HEK293 (cell line): ENCODE data around the gene ALS2.
A peak's percentile ranks its signal among the peaks of the same experiment; 100 is the strongest.

Experiments used
- EGR2 ChIP-seq: fragments of 450-650 bp; formaldehyde crosslinking; IDR thresholded peaks from 2 replicates; pipeline ENCODE4 v1.5.1; 2016; ENCODE audit warnings: low read depth, missing biosample characterization, missing genetic modification characterization
- IKZF3 ChIP-seq: fragments of 450-650 bp; IDR thresholded peaks from 2 replicates; pipeline ENCODE4 v1.5.0; 2018; ENCODE audit warnings: missing biosample characterization, mild to moderate bottlenecking, missing genetic modification characterization, moderate library complexity
- KLF17 ChIP-seq: fragments of 450-650 bp; formaldehyde crosslinking; IDR thresholded peaks from 2 replicates; pipeline ENCODE4 v1.5.1; 2016; ENCODE audit warnings: missing biosample characterization, missing genetic modification characterization
- MYNN ChIP-seq: fragments of 450-650 bp; formaldehyde crosslinking; IDR thresholded peaks from 2 replicates; pipeline ENCODE4 v1.5.1; 2016; ENCODE audit warnings: missing biosample characterization, missing genetic modification characterization, borderline replicate concordance
- TCF7L2 ChIP-seq: IDR thresholded peaks from 2 replicates; pipeline ENCODE4 v1.6.1; 2011; ENCODE audit warnings: low read depth, mild to moderate bottlenecking, inconsistent platforms, low read length, moderate library complexity, borderline replicate concordance
- ZBTB20 ChIP-seq: fragments of 450-650 bp; formaldehyde crosslinking; IDR thresholded peaks from 2 replicates; pipeline ENCODE4 v1.5.1; 2016; ENCODE audit warnings: missing biosample characterization, missing genetic modification characterization
- ZBTB8A ChIP-seq: fragments of 450-650 bp; formaldehyde crosslinking; IDR thresholded peaks from 2 replicates; pipeline ENCODE4 v1.5.1; 2016; ENCODE audit warnings: missing biosample characterization, missing genetic modification characterization
- ZFHX2 ChIP-seq: fragments of 450-650 bp; formaldehyde crosslinking; conservative IDR thresholded peaks from 2 replicates; pipeline ENCODE4 v1.5.1; 2016; ENCODE audit warnings: missing biosample characterization, missing genetic modification characterization
- ZFP41 ChIP-seq: fragments of 450-650 bp; formaldehyde crosslinking; IDR thresholded peaks from 2 replicates; pipeline ENCODE4 v1.5.1; 2016; ENCODE audit warnings: missing biosample characterization, missing genetic modification characterization, borderline replicate concordance
- ZIC2 ChIP-seq: fragments of 450-650 bp; formaldehyde crosslinking; IDR thresholded peaks from 2 replicates; pipeline ENCODE4 v1.5.1; 2016; ENCODE audit warnings: missing biosample characterization, missing genetic modification characterization
- ZNF16 ChIP-seq: fragments of 450-650 bp; formaldehyde crosslinking; IDR thresholded peaks from 2 replicates; pipeline ENCODE4 v1.5.1; 2016; ENCODE audit warnings: low read depth, missing biosample characterization, missing genetic modification characterization
- ZNF19 ChIP-seq: fragments of 450-650 bp; formaldehyde crosslinking; IDR thresholded peaks from 2 replicates; pipeline ENCODE4; 2016; ENCODE audit warnings: missing biosample characterization, missing genetic modification characterization, low read depth
- ZNF202 ChIP-seq: fragments of 450-650 bp; formaldehyde crosslinking; IDR thresholded peaks from 2 replicates; pipeline ENCODE4 v1.5.1; 2016; ENCODE audit warnings: missing biosample characterization, missing genetic modification characterization, borderline replicate concordance
- ZNF223 ChIP-seq: fragments of 450-650 bp; formaldehyde crosslinking; IDR thresholded peaks from 2 replicates; pipeline ENCODE4 v1.5.1; 2016; ENCODE audit warnings: missing biosample characterization, missing genetic modification characterization
- ZNF266 ChIP-seq: fragments of 450-650 bp; formaldehyde crosslinking; IDR thresholded peaks from 2 replicates; pipeline ENCODE4 v1.5.1; 2016; ENCODE audit warnings: missing biosample characterization, missing genetic modification characterization, low read depth
- ZNF335 ChIP-seq: fragments of 450-650 bp; formaldehyde crosslinking; conservative IDR thresholded peaks from 2 replicates; pipeline ENCODE4 v1.5.1; 2016; ENCODE audit warnings: missing biosample characterization, missing genetic modification characterization
- ZNF350 ChIP-seq: fragments of 450-650 bp; formaldehyde crosslinking; IDR thresholded peaks from 2 replicates; pipeline ENCODE4 v1.5.0; 2017; ENCODE audit warnings: missing biosample characterization, mild to moderate bottlenecking, missing genetic modification characterization
- ZNF48 ChIP-seq: fragments of 450-650 bp; formaldehyde crosslinking; IDR thresholded peaks from 2 replicates; pipeline ENCODE4 v1.5.1; 2016; ENCODE audit warnings: missing biosample characterization, missing genetic modification characterization
- ZNF521 ChIP-seq: fragments of 450-650 bp; formaldehyde crosslinking; IDR thresholded peaks from 2 replicates; pipeline ENCODE4 v1.5.1; 2017; ENCODE audit warnings: missing biosample characterization, mild to moderate bottlenecking, missing genetic modification characterization
- ZNF530 ChIP-seq: fragments of 450-650 bp; formaldehyde crosslinking; IDR thresholded peaks from 2 replicates; pipeline ENCODE4 v1.5.1; 2016; ENCODE audit warnings: low read depth, missing biosample characterization, missing genetic modification characterization
- ZNF664 ChIP-seq: fragments of 450-650 bp; formaldehyde crosslinking; IDR thresholded peaks from 2 replicates; pipeline ENCODE4 v1.5.1; 2016; ENCODE audit warnings: missing biosample characterization, missing genetic modification characterization
- ZNF677 ChIP-seq: fragments of 450-650 bp; IDR thresholded peaks from 2 replicates; pipeline ENCODE4 v1.5.0; 2018; ENCODE audit warnings: missing biosample characterization, mild to moderate bottlenecking, missing genetic modification characterization, moderate library complexity
- ZNF830 ChIP-seq: fragments of 450-650 bp; IDR thresholded peaks from 2 replicates; pipeline ENCODE4 v1.5.0; 2018; ENCODE audit warnings: missing biosample characterization, missing genetic modification characterization, low read depth, mild to moderate bottlenecking, moderate library complexity
- ZSCAN30 ChIP-seq: fragments of 450-650 bp; IDR thresholded peaks from 2 replicates; pipeline ENCODE4 v1.5.1; 2018; ENCODE audit warnings: missing biosample characterization, mild to moderate bottlenecking, missing genetic modification characterization, moderate library complexity
- ZSCAN4 ChIP-seq: fragments of 450-650 bp; formaldehyde crosslinking; IDR thresholded peaks from 2 replicates; pipeline ENCODE4 v1.5.1; 2017; ENCODE audit warnings: missing biosample characterization, missing genetic modification characterization
- TF ChIP-seq, protein P1 (sequence below): fragments of 450-650 bp; formaldehyde crosslinking; IDR thresholded peaks from 2 replicates; pipeline ENCODE4 v1.5.1; 2016; ENCODE audit warnings: missing biosample characterization, missing genetic modification characterization
- TF ChIP-seq, protein P2 (sequence below): fragments of 450-650 bp; formaldehyde crosslinking; IDR thresholded peaks from 2 replicates; pipeline ENCODE4 v1.5.1; 2016; ENCODE audit warnings: missing biosample characterization, missing genetic modification characterization, borderline replicate concordance
- TF ChIP-seq, protein P3 (sequence below): fragments of 450-650 bp; formaldehyde crosslinking; IDR thresholded peaks from 2 replicates; pipeline ENCODE4 v1.5.1; 2016; ENCODE audit warnings: missing biosample characterization, missing genetic modification characterization
- TF ChIP-seq, protein P4 (sequence below): fragments of 450-650 bp; formaldehyde crosslinking; IDR thresholded peaks from 2 replicates; pipeline ENCODE4 v1.5.1; 2016; ENCODE audit warnings: missing biosample characterization, missing genetic modification characterization

ALS2 gene

GRCh38 chr2:201777869-201778268, 2.9 kb downstream of the ALS2 start (continued):
- TF ChIP-seq ZFHX2 (tag by site-specific recombination) (no peak), KLF17 (no peak), ZNF530 (tag by site-specific recombination) (no peak), ZNF664 (tag by site-specific recombination) (peak; percentile 84), MYNN (tag by site-specific recombination) (no peak), ZNF830 (tag by site-specific recombination) (no peak), ZNF335 (tag by site-specific recombination) (peak; percentile 27; the same call in 1 of the 2 replicates), IKZF3 (tag by site-specific recombination) (0 out of 2 replicates have a peak, but pooled peaks have one; percentile 22), ZNF677 (tag by site-specific recombination) (no peak), ZNF48 (tag by site-specific recombination) (no peak), ZSCAN30 (no peak), ZSCAN4 (tag by site-specific recombination) (no peak), EGR2 (tag by site-specific recombination) (no peak), ZNF223 (tag by site-specific recombination) (no peak), ZNF521 (tag by site-specific recombination) (no peak), ZIC2 (no peak), ZBTB20 (tag by site-specific recombination) (no peak), ZNF350 (no peak), ZFP41 (tag by site-specific recombination) (no peak), ZNF19 (no peak), ZNF16 (no peak), ZNF202 (tag by site-specific recombination) (no peak), ZNF266 (tag by site-specific recombination) (no peak), TCF7L2 (no peak), ZBTB8A (tag by site-specific recombination) (no peak)
- TF ChIP-seq, protein P1, sequence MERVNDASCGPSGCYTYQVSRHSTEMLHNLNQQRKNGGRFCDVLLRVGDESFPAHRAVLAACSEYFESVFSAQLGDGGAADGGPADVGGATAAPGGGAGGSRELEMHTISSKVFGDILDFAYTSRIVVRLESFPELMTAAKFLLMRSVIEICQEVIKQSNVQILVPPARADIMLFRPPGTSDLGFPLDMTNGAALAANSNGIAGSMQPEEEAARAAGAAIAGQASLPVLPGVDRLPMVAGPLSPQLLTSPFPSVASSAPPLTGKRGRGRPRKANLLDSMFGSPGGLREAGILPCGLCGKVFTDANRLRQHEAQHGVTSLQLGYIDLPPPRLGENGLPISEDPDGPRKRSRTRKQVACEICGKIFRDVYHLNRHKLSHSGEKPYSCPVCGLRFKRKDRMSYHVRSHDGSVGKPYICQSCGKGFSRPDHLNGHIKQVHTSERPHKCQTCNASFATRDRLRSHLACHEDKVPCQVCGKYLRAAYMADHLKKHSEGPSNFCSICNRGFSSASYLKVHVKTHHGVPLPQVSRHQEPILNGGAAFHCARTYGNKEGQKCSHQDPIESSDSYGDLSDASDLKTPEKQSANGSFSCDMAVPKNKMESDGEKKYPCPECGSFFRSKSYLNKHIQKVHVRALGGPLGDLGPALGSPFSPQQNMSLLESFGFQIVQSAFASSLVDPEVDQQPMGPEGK: no peak
- TF ChIP-seq, protein P2, sequence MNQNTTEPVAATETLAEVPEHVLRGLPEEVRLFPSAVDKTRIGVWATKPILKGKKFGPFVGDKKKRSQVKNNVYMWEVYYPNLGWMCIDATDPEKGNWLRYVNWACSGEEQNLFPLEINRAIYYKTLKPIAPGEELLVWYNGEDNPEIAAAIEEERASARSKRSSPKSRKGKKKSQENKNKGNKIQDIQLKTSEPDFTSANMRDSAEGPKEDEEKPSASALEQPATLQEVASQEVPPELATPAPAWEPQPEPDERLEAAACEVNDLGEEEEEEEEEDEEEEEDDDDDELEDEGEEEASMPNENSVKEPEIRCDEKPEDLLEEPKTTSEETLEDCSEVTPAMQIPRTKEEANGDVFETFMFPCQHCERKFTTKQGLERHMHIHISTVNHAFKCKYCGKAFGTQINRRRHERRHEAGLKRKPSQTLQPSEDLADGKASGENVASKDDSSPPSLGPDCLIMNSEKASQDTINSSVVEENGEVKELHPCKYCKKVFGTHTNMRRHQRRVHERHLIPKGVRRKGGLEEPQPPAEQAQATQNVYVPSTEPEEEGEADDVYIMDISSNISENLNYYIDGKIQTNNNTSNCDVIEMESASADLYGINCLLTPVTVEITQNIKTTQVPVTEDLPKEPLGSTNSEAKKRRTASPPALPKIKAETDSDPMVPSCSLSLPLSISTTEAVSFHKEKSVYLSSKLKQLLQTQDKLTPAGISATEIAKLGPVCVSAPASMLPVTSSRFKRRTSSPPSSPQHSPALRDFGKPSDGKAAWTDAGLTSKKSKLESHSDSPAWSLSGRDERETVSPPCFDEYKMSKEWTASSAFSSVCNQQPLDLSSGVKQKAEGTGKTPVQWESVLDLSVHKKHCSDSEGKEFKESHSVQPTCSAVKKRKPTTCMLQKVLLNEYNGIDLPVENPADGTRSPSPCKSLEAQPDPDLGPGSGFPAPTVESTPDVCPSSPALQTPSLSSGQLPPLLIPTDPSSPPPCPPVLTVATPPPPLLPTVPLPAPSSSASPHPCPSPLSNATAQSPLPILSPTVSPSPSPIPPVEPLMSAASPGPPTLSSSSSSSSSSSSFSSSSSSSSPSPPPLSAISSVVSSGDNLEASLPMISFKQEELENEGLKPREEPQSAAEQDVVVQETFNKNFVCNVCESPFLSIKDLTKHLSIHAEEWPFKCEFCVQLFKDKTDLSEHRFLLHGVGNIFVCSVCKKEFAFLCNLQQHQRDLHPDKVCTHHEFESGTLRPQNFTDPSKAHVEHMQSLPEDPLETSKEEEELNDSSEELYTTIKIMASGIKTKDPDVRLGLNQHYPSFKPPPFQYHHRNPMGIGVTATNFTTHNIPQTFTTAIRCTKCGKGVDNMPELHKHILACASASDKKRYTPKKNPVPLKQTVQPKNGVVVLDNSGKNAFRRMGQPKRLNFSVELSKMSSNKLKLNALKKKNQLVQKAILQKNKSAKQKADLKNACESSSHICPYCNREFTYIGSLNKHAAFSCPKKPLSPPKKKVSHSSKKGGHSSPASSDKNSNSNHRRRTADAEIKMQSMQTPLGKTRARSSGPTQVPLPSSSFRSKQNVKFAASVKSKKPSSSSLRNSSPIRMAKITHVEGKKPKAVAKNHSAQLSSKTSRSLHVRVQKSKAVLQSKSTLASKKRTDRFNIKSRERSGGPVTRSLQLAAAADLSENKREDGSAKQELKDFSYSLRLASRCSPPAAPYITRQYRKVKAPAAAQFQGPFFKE (tag by site-specific recombination): no peak
- TF ChIP-seq, protein P3, sequence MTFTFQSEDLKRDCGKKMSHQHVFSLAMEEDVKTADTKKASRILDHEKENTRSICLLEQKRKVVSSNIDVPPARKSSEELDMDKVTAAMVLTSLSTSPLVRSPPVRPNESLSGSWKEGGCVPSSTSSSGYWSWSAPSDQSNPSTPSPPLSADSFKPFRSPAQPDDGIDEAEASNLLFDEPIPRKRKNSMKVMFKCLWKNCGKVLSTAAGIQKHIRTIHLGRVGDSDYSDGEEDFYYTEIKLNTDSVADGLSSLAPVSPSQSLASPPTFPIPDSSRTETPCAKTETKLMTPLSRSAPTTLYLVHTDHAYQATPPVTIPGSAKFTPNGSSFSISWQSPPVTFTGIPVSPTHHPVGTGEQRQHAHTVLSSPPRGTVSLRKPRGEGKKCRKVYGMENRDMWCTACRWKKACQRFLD (tag by site-specific recombination): no peak
- TF ChIP-seq, protein P4, sequence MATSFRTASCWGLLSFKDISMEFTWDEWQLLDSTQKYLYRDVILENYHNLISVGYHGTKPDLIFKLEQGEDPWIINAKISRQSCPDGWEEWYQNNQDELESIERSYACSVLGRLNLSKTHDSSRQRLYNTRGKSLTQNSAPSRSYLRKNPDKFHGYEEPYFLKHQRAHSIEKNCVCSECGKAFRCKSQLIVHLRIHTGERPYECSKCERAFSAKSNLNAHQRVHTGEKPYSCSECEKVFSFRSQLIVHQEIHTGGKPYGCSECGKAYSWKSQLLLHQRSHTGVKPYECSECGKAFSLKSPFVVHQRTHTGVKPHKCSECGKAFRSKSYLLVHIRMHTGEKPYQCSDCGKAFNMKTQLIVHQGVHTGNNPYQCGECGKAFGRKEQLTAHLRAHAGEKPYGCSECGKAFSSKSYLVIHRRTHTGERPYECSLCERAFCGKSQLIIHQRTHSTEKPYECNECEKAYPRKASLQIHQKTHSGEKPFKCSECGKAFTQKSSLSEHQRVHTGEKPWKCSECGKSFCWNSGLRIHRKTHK: no peak
